GM23338 (cell line): ENCODE data around the gene TRAK1. TPM values are rescaled to one million over a fixed set of nuclear protein-coding genes. Genes with fewer than 3 reads are reported as not detected.

Source experiments
- ATAC-seq: fragments of 200-7000 bp; cut with Tn5 transposase; 3 replicates; pipeline ENCODE4 v1.9.1; 2020
- DNase-seq: peaks from one replicate; pipeline ENCODE4 v3.0.0-alpha.2; 2015; ENCODE audit warnings: low spot score
- H2AFZ ChIP-seq: fragments of 200-600 bp; sonication (generic); 2 replicates; pipeline ENCODE4 v1.8.0; 2016; ENCODE audit warnings: antibody characterized with exemption, mild to moderate bottlenecking, moderate library complexity
- H3F3A ChIP-seq: fragments of 200-600 bp; sonication (generic); replicated peaks from 2 replicates; pipeline ENCODE4 v1.8.0; 2017; ENCODE audit warnings: antibody characterized with exemption, mixed run types, low read depth
- H3K27ac ChIP-seq: fragments of 200-600 bp; sonication (generic); 2 replicates; pipeline ENCODE4 v1.6.1; 2016; ENCODE audit warnings: low read depth
- H3K27me3 ChIP-seq: fragments of 200-600 bp; sonication (generic); 2 replicates; pipeline ENCODE4 v1.8.0; 2016; ENCODE audit warnings: mild to moderate bottlenecking, mixed run types, moderate library complexity; ENCODE audit not compliant: insufficient read depth
- H3K36me3 ChIP-seq: fragments of 200-600 bp; sonication (generic); 2 replicates; pipeline ENCODE4 v1.8.0; 2016; ENCODE audit warnings: mild to moderate bottlenecking; ENCODE audit not compliant: insufficient read depth
- H3K4me1 ChIP-seq: fragments of 200-600 bp; sonication (generic); 2 replicates; pipeline ENCODE4 v1.8.0; 2016; ENCODE audit warnings: mild to moderate bottlenecking, moderate library complexity; ENCODE audit not compliant: insufficient read depth
- H3K4me2 ChIP-seq: fragments of 200-600 bp; sonication (generic); 2 replicates; pipeline ENCODE4 v1.7.1; 2017; ENCODE audit warnings: mixed run types
- H3K4me3 ChIP-seq: fragments of 200-600 bp; sonication (generic); 2 replicates; pipeline ENCODE4 v1.6.1; 2016; ENCODE audit warnings: mixed run types
- H3K79me2 ChIP-seq: fragments of 200-600 bp; sonication (generic); replicated peaks from 2 replicates; pipeline ENCODE4 v1.8.0; 2017; ENCODE audit warnings: mild to moderate bottlenecking; ENCODE audit not compliant: insufficient read depth
- H3K9me2 ChIP-seq: fragments of 200-600 bp; sonication (generic); 2 replicates; pipeline ENCODE4 v1.8.0; 2017; ENCODE audit not compliant: insufficient read depth
- H4K20me1 ChIP-seq: fragments of 200-600 bp; sonication (generic); replicated peaks from 2 replicates; pipeline ENCODE4 v1.8.0; 2017; ENCODE audit warnings: mild to moderate bottlenecking; ENCODE audit not compliant: insufficient read depth
- H3K27ac Mint-ChIP-seq: 2 replicates; pipeline ENCODE4 v1.8.0; 2020; ENCODE audit warnings: inconsistent platforms, mild to moderate bottlenecking, moderate library complexity, mixed read lengths
- H3K27me3 Mint-ChIP-seq: 3 replicates; pipeline ENCODE4 v1.8.0; 2022; ENCODE audit warnings: low read depth, mild to moderate bottlenecking, moderate library complexity, mixed read lengths, inconsistent platforms; ENCODE audit not compliant: insufficient read depth, poor library complexity
- H3K36me3 Mint-ChIP-seq: 3 replicates; pipeline ENCODE4 v1.8.0; 2021; ENCODE audit warnings: low read depth, mild to moderate bottlenecking, inconsistent platforms, moderate library complexity, mixed read lengths
- H3K4me1 Mint-ChIP-seq: 3 replicates; pipeline ENCODE4 v1.8.0; 2020; ENCODE audit warnings: mild to moderate bottlenecking, inconsistent platforms, mixed read lengths
- H3K4me3 Mint-ChIP-seq: 3 replicates; pipeline ENCODE4 v1.8.0; 2021; ENCODE audit warnings: moderate library complexity, mild to moderate bottlenecking, inconsistent platforms, mixed read lengths
- H3K9me3 Mint-ChIP-seq: 3 replicates; pipeline ENCODE4 v1.8.0; 2020; ENCODE audit warnings: moderate library complexity, mild to moderate bottlenecking, inconsistent platforms, mixed read lengths
- EZH2phosphoT487 ChIP-seq: fragments of 200-600 bp; sonication (generic); IDR thresholded peaks from one replicate; pipeline ENCODE4 v1.8.1; 2018; ENCODE audit warnings: antibody characterized with exemption; ENCODE audit not compliant: unreplicated experiment
- JUNB ChIP-seq: IDR thresholded peaks from one replicate; pipeline ENCODE4 v1.6.1; 2016; ENCODE audit warnings: antibody characterized with exemption; ENCODE audit not compliant: unreplicated experiment
- POLR2AphosphoS5 ChIP-seq: IDR thresholded peaks from 2 replicates; pipeline ENCODE4 v1.6.1; 2016; ENCODE audit warnings: antibody characterized with exemption, low read depth
- STAT1 ChIP-seq: IDR thresholded peaks from one replicate; pipeline ENCODE4 v1.6.1; 2016; ENCODE audit warnings: antibody characterized with exemption; ENCODE audit not compliant: unreplicated experiment
- ZNF114 ChIP-seq: fragments of 250-450 bp; sonication (Bioruptor Pico); IDR thresholded peaks from 2 replicates; pipeline ENCODE4 v1.5.0; 2020; ENCODE audit warnings: mild to moderate bottlenecking, moderate library complexity
- ZNF331 ChIP-seq: fragments of 250-450 bp; sonication (Bioruptor Pico); IDR thresholded peaks from 2 replicates; pipeline ENCODE4 v1.5.0; 2020; ENCODE audit warnings: low read depth, mild to moderate bottlenecking, moderate library complexity
- polyA plus RNA-seq: library from polyadenylated mRNA; unstranded; fragments of >200 nt; fragmentation: Nextera tagmentation; extraction: Ambion mirVana; gene quantifications from 2 replicates; pipeline ENCODE4 v1.2.1, GENCODE V29; 2016
- total RNA-seq: library from RNA; depleted of rRNA; stranded (reverse); fragments of >200 nt; shearing (Covaris generic); gene quantifications from 2 replicates; pipeline ENCODE4 v1.2.3, GENCODE V29; 2014
- TF ChIP-seq, protein P1 (sequence below): fragments of 250-450 bp; sonication (Bioruptor Pico); IDR thresholded peaks from 2 replicates; pipeline ENCODE4 v1.5.0; 2020; ENCODE audit warnings: mild to moderate bottlenecking, moderate library complexity

Gene TRAK1
- total and polyA plus RNA-seq, 2 experiments from 2014 or later = 13.4 to 47.4 TPM

- TF ChIP-seq, protein P1, sequence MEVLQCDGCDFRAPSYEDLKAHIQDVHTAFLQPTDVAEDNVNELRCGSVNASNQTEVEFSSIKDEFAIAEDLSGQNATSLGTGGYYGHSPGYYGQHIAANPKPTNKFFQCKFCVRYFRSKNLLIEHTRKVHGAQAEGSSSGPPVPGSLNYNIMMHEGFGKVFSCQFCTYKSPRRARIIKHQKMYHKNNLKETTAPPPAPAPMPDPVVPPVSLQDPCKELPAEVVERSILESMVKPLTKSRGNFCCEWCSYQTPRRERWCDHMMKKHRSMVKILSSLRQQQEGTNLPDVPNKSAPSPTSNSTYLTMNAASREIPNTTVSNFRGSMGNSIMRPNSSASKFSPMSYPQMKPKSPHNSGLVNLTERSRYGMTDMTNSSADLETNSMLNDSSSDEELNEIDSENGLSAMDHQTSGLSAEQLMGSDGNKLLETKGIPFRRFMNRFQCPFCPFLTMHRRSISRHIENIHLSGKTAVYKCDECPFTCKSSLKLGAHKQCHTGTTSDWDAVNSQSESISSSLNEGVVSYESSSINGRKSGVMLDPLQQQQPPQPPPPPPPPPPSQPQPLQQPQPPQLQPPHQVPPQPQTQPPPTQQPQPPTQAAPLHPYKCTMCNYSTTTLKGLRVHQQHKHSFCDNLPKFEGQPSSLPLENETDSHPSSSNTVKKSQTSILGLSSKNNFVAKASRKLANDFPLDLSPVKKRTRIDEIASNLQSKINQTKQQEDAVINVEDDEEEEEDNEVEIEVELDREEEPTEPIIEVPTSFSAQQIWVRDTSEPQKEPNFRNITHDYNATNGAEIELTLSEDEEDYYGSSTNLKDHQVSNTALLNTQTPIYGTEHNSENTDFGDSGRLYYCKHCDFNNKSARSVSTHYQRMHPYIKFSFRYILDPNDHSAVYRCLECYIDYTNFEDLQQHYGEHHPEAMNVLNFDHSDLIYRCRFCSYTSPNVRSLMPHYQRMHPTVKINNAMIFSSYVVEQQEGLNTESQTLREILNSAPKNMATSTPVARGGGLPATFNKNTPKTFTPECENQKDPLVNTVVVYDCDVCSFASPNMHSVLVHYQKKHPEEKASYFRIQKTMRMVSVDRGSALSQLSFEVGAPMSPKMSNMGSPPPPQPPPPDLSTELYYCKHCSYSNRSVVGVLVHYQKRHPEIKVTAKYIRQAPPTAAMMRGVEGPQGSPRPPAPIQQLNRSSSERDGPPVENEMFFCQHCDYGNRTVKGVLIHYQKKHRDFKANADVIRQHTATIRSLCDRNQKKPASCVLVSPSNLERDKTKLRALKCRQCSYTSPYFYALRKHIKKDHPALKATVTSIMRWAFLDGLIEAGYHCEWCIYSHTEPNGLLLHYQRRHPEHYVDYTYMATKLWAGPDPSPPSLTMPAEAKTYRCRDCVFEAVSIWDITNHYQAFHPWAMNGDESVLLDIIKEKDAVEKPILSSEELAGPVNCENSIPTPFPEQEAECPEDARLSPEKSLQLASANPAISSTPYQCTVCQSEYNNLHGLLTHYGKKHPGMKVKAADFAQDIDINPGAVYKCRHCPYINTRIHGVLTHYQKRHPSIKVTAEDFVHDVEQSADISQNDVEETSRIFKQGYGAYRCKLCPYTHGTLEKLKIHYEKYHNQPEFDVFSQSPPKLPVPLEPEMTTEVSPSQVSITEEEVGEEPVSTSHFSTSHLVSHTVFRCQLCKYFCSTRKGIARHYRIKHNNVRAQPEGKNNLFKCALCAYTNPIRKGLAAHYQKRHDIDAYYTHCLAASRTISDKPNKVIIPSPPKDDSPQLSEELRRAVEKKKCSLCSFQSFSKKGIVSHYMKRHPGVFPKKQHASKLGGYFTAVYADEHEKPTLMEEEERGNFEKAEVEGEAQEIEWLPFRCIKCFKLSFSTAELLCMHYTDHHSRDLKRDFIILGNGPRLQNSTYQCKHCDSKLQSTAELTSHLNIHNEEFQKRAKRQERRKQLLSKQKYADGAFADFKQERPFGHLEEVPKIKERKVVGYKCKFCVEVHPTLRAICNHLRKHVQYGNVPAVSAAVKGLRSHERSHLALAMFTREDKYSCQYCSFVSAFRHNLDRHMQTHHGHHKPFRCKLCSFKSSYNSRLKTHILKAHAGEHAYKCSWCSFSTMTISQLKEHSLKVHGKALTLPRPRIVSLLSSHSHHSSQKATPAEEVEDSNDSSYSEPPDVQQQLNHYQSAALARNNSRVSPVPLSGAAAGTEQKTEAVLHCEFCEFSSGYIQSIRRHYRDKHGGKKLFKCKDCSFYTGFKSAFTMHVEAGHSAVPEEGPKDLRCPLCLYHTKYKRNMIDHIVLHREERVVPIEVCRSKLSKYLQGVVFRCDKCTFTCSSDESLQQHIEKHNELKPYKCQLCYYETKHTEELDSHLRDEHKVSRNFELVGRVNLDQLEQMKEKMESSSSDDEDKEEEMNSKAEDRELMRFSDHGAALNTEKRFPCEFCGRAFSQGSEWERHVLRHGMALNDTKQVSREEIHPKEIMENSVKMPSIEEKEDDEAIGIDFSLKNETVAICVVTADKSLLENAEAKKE (CRISPR knock-in tag) = no peak
These were observed 144.4 kb downstream of the TRAK1 start (continued) for GRCh38 chr3:42235532-42235931.

GRCh38 chr3:42236611-42237010 lies 145.5 kb downstream of the TRAK1 start:
- H3K27me3 Mint-ChIP-seq = peaks cover 1% of the 10 kb centered on the region
- no peak overlapping the region for H3K27ac Mint-ChIP-seq
- H2AFZ ChIP-seq = no peak overlapping the region
- peaks cover 15% of the 10 kb centered on the region; the same call in 2 of the 3 replicates for H3K36me3 Mint-ChIP-seq
- H3K36me3 ChIP-seq = 0 out of 2 replicates have a peak, but pooled peaks cover 4% of the 10 kb centered on the region
- H3K79me2 ChIP-seq = no peaks in the 10 kb centered on the region
- no peak for TF ChIP-seq ZNF331 (CRISPR knock-in tag)
- no peaks in the 10 kb centered on the region for H4K20me1 ChIP-seq
- no peaks in the 10 kb centered on the region for H3K27me3 ChIP-seq
- ATAC-seq = no peak
- no peak overlapping the region for H3K27ac ChIP-seq
- no peaks in the 10 kb centered on the region for H3F3A ChIP-seq
- H3K4me2 ChIP-seq = no peak overlapping the region
- peaks cover 42% of the 10 kb centered on the region for H3K9me3 Mint-ChIP-seq
- no peaks in the 10 kb centered on the region for H3K4me1 ChIP-seq
- no peak overlapping the region for H3K4me3 Mint-ChIP-seq
- no peak overlapping the region for H3K4me3 ChIP-seq
- no peaks in the 10 kb centered on the region for H3K9me2 ChIP-seq
- no peaks in the 10 kb centered on the region for H3K4me1 Mint-ChIP-seq
- no peak for DNase-seq

- ATAC-seq = no peak
- H3K79me2 ChIP-seq = no peaks in the 10 kb centered on the region
- Mint-ChIP-seq H3K9me3 (peaks cover 3% of the 10 kb centered on the region; the same call in 1 of the 3 replicates), H3K27me3 (peaks cover 4% of the 10 kb centered on the region), H3K4me3 (no peak overlapping the region), H3K36me3 (no peaks in the 10 kb centered on the region; the same call in 2 of the 3 replicates), H3K27ac (no peak overlapping the region), H3K4me1 (no peaks in the 10 kb centered on the region)
- H4K20me1 ChIP-seq = no peaks in the 10 kb centered on the region
- no peaks in the 10 kb centered on the region for H3K36me3 ChIP-seq
- H3K27me3 ChIP-seq = no peaks in the 10 kb centered on the region
- H3K27ac ChIP-seq = no peak overlapping the region
- no peak overlapping the region for H3K4me3 ChIP-seq
- DNase-seq = no peak
- H2AFZ ChIP-seq = no peak overlapping the region
- H3K9me2 ChIP-seq = no peaks in the 10 kb centered on the region
- H3K4me2 ChIP-seq = no peak overlapping the region
- H3K4me1 ChIP-seq = no peaks in the 10 kb centered on the region
- no peaks in the 10 kb centered on the region for H3F3A ChIP-seq
- TF ChIP-seq JUNB (no peak), POLR2AphosphoS5 (no peak), STAT1 (no peak), ZNF114 (CRISPR knock-in tag) (no peak), EZH2phosphoT487 (no peak)
These were observed 154.9 kb downstream of the TRAK1 start for GRCh38 chr3:42246091-42246490.
